SU-DHL-6 (cell line): ENCODE data around the gene AMOTL1.

Experiments used
- H2AFZ ChIP-seq: fragments of 200-600 bp; sonication (generic); 2 replicates; pipeline ENCODE4 v1.6.1; 2014; ENCODE audit warnings: low read depth, mild to moderate bottlenecking, moderate library complexity, mixed read lengths, antibody characterized with exemption, low read length; ENCODE audit not compliant: severe bottlenecking
- H3F3A ChIP-seq: fragments of 200-600 bp; shearing (Covaris generic); 2 replicates; pipeline ENCODE4 v1.6.0; 2016; ENCODE audit warnings: antibody characterized with exemption, mild to moderate bottlenecking; ENCODE audit not compliant: insufficient read depth
- H3K27ac ChIP-seq: fragments of 200-600 bp; sonication (generic); 2 replicates; pipeline ENCODE4 v1.5.1; 2016; ENCODE audit warnings: low read depth, mild to moderate bottlenecking, low read length, moderate library complexity, mixed read lengths
- H3K27me3 ChIP-seq: fragments of 200-600 bp; sonication (generic), shearing (Covaris generic); 2 replicates; pipeline ENCODE4 v1.6.0; 2014; ENCODE audit warnings: mild to moderate bottlenecking, low read length
- H3K36me3 ChIP-seq: fragments of 200-600 bp; sonication (generic); 2 replicates; pipeline ENCODE4 v1.6.1; 2014; ENCODE audit warnings: mild to moderate bottlenecking, low read length, mixed read lengths
- H3K4me2 ChIP-seq: fragments of 300-600, 200-600 bp; shearing (Covaris generic), sonication (generic); 2 replicates; pipeline ENCODE4 v1.6.0; 2014; ENCODE audit warnings: low read length, low read depth, mild to moderate bottlenecking; ENCODE audit not compliant: poor library complexity, severe bottlenecking
- H3K4me3 ChIP-seq: fragments of 200-600 bp; sonication (generic); 2 replicates; pipeline ENCODE4 v1.5.1; 2014; ENCODE audit warnings: antibody characterized with exemption, low read length, mild to moderate bottlenecking, mixed read lengths; ENCODE audit not compliant: insufficient read depth, poor library complexity, severe bottlenecking
- H3K79me2 ChIP-seq: fragments of 200-600 bp; sonication (generic); 2 replicates; pipeline ENCODE4 v1.6.1; 2014; ENCODE audit warnings: mild to moderate bottlenecking, low read length, moderate library complexity; ENCODE audit not compliant: insufficient read depth
- H3K9ac ChIP-seq: fragments of 200-600 bp; sonication (generic); 2 replicates; pipeline ENCODE4 v1.7.0; 2014; ENCODE audit warnings: mild to moderate bottlenecking, low read length
- H3K9me2 ChIP-seq: fragments of 200-600 bp; sonication (generic); replicated peaks from 2 replicates; pipeline ENCODE4 v1.6.1; 2014; ENCODE audit warnings: low read length; ENCODE audit not compliant: insufficient read depth
- H3K9me3 ChIP-seq: fragments of 200-600 bp; sonication (generic); 2 replicates; pipeline ENCODE4 v1.6.1; 2014; ENCODE audit warnings: low read length, mixed read lengths; ENCODE audit not compliant: insufficient read depth
- H4K20me1 ChIP-seq: fragments of 200-600 bp; sonication (generic); 2 replicates; pipeline ENCODE4 v1.6.1; 2014; ENCODE audit warnings: low read depth, mild to moderate bottlenecking, antibody characterized with exemption, low read length, moderate library complexity, mixed read lengths
- EZH2phosphoT487 ChIP-seq: fragments of 200-600 bp; sonication (generic), shearing (Covaris generic); conservative IDR thresholded peaks from 2 replicates; pipeline ENCODE4 v1.6.1; 2018; ENCODE audit warnings: mild to moderate bottlenecking, antibody characterized with exemption, low read length, moderate library complexity, mixed read lengths
- TF ChIP-seq, protein P1 (sequence below): fragments of 200-600 bp; sonication (generic); IDR thresholded peaks from one replicate; pipeline ENCODE4 v1.5.1; 2017; ENCODE audit warnings: antibody characterized with exemption, mild to moderate bottlenecking, low read length, moderate library complexity; ENCODE audit not compliant: insufficient read depth, poor library complexity, severe bottlenecking

Gene AMOTL1

DNA sequence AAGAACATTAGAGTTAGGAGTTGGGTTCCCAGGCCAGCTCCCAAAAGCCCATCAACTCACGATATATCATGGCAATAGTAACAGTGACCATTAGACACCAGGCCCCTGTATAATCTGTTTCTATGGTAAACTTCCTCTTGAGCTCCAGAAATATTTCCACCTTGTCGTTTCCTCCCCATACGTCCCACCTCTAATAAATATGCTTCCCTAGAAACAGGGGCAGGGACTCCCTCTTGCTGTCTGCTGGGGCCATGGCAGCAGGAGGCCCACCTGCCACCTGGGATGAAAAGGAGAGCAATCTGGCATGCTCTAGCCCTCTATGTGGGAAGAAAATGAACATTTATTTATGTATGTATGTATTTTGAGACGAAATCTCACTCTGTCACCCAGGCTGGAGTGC, 32.2 kb upstream of the AMOTL1 start:
- Histone ChIP-seq H3K9ac (no peak overlapping the region), H3K4me3 (no peak overlapping the region), H3F3A (no peaks in the 10 kb centered on the region), H3K9me2 (no peaks in the 10 kb centered on the region), H3K36me3 (no peaks in the 10 kb centered on the region), H3K27me3 (no peaks in the 10 kb centered on the region), H3K27ac (no peak overlapping the region), H4K20me1 (no peaks in the 10 kb centered on the region), H3K9me3 (no peaks in the 10 kb centered on the region), H2AFZ (no peak overlapping the region), H3K79me2 (no peaks in the 10 kb centered on the region), H3K4me2 (no peak overlapping the region)
- TF ChIP-seq EZH2phosphoT487: no peak

DNA sequence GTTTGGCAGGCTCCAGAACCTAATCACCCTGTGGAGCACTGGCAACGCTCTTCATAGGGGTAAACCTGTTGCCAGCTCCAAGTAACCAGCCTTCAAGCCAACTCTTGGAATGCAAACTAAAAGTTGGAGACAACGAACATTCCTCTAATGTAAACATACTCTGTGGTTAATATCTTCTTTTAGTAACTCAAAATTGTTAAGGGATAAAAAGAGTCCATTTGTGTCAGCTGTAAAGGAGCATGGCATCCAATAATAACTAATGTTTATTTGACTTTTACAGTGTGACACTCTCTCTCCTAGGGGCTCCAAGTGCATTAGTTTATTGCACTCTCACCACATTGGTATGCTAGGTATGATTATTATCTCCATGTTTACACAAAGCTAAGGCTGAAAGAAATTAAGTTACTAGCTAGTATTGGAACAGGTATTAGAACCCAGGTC, 31.0 kb upstream of the AMOTL1 start:
- Histone ChIP-seq H3F3A (no peaks in the 10 kb centered on the region), H3K79me2 (no peaks in the 10 kb centered on the region), H4K20me1 (no peaks in the 10 kb centered on the region), H3K4me3 (no peak overlapping the region), H2AFZ (no peak overlapping the region), H3K9me3 (no peaks in the 10 kb centered on the region), H3K27ac (no peak overlapping the region), H3K9ac (no peak overlapping the region), H3K27me3 (no peaks in the 10 kb centered on the region), H3K4me2 (no peak overlapping the region), H3K9me2 (no peaks in the 10 kb centered on the region), H3K36me3 (no peaks in the 10 kb centered on the region)
- TF ChIP-seq, protein P1, sequence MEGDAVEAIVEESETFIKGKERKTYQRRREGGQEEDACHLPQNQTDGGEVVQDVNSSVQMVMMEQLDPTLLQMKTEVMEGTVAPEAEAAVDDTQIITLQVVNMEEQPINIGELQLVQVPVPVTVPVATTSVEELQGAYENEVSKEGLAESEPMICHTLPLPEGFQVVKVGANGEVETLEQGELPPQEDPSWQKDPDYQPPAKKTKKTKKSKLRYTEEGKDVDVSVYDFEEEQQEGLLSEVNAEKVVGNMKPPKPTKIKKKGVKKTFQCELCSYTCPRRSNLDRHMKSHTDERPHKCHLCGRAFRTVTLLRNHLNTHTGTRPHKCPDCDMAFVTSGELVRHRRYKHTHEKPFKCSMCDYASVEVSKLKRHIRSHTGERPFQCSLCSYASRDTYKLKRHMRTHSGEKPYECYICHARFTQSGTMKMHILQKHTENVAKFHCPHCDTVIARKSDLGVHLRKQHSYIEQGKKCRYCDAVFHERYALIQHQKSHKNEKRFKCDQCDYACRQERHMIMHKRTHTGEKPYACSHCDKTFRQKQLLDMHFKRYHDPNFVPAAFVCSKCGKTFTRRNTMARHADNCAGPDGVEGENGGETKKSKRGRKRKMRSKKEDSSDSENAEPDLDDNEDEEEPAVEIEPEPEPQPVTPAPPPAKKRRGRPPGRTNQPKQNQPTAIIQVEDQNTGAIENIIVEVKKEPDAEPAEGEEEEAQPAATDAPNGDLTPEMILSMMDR: no peak
- no peak for TF ChIP-seq EZH2phosphoT487

DNA sequence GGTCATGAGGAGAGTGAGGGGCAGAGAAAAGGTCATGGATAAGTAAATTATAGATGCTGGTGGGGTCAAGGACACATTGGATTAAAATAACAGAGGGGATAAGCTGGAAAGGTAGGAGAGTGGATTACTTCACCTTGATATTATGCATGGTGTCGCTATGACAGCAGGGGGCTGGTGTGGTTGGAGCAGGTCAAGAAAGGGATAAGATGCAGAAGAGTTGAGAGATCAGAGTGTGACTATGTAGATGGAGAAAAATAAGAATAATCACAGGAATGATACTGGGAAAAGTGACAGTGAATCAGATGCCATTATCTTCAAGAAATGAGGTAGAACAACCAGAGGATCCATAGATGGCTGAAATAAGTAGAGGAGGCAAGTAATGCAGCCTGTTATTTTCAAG, 29.4 kb upstream of the AMOTL1 start:
- no peaks in the 10 kb centered on the region for H3K9me2 ChIP-seq
- no peak overlapping the region for H3K4me3 ChIP-seq
- no peak overlapping the region for H3K27ac ChIP-seq
- H3F3A ChIP-seq: no peaks in the 10 kb centered on the region
- no peaks in the 10 kb centered on the region for H3K9me3 ChIP-seq
- H2AFZ ChIP-seq: no peak overlapping the region
- no peaks in the 10 kb centered on the region for H3K79me2 ChIP-seq
- no peak overlapping the region for H3K4me2 ChIP-seq
- H3K36me3 ChIP-seq: no peaks in the 10 kb centered on the region
- TF ChIP-seq EZH2phosphoT487: no peak
- TF ChIP-seq, protein P1: no peak
- no peak overlapping the region for H3K9ac ChIP-seq
- no peaks in the 10 kb centered on the region for H3K27me3 ChIP-seq
- no peaks in the 10 kb centered on the region for H4K20me1 ChIP-seq

DNA sequence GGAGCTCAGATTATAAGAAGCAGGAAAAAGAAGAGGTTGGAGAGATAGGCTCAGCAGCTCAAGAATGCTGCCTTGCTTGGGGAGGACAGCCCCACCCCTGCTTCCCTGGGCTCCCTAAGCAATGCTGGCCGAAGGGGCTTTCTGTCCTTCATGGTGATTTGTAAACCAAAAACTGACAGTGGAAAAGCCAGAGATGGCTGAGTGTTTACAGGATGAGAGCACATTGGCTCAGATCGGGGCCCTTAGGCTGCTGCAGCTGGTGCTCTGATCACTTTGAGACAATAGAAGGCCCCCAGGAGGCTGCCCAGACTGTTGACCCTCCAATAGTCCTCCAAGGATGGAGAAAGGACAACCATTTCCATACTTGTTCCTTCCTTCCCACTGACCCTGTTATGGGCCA, 28.8 kb upstream of the AMOTL1 start:
- Histone ChIP-seq H3K27me3 (no peaks in the 10 kb centered on the region), H4K20me1 (no peaks in the 10 kb centered on the region), H3K4me2 (no peak overlapping the region), H2AFZ (no peak overlapping the region), H3K36me3 (no peaks in the 10 kb centered on the region), H3K9me2 (no peaks in the 10 kb centered on the region), H3K4me3 (no peak overlapping the region), H3K79me2 (no peaks in the 10 kb centered on the region), H3K9me3 (no peaks in the 10 kb centered on the region), H3K9ac (no peak overlapping the region), H3K27ac (no peak overlapping the region), H3F3A (no peaks in the 10 kb centered on the region)
- TF ChIP-seq EZH2phosphoT487: no peak
- TF ChIP-seq, protein P1: no peak
